DMS53 (cell line): ENCODE data around the gene MSH5.

Source experiments
- DNase-seq: peaks from one replicate; lab custom pipeline; 2025; lab: John Stamatoyannopoulos, UW

Gene MSH5

DNA sequence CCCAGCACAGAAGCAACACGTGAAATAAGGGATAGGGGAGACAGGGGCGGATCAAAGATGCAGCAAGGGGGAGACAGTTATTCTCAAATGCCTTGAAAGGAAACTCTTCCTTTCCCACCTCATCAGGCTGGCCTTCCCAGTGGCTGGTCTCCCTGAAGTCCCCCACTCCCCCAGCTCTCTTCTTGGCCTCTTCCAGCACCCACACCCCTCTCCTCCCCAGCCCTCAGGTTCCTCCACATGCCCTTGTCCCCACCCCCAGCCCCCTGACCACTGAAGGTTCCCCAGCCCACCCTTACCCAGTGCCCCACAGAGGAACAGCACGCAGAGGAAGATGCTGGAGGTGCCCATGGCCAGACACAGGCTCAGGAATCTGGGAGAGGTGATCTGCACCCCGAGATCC is 26.3 kb upstream of the MSH5 start:
- DNase-seq = no peak

DNA sequence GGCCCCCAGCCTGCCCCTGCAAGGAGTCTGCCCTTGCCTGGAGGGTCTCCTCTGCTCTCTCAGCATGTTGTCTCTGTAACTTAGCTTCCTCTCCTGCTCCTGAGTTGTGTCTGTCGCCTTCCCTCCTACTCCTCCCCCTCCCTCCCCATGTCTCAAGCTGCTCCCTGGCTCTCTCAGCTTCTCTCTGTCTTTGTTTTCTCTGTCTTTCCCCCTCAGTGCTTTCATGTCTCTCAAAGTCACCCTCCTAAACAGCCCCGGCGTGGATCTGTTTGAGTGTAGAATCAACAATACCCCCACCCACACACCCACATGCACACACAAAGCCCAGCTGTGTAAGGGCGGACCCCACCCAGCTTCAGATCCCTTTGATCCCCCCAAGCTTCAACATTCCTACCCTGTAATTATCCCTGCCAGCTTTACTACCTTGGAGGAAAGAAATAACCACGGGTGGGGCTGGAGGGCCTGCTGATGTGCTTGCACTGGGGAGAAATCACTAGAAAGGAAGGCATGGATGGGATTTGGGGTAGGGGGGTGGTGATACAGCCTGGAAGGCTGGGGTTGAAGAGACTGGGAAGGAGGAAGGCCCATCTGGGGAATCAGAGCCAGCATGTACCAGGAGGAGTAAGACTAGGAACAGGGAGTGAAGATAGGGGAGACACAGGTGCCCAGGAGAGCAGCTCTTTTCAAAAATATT is 25.7 kb upstream of the MSH5 start:
- DNase-seq = no peak

- DNase-seq = no peak
Observed at GRCh38 chr6:31715022-31715958, 24.5 kb upstream of the MSH5 start, which contains the start of gene LY6G6D. Gene LY6G6D, plus strand, starts transcription at chr6:31715348. Its CDS starts 8 bp downstream, at chr6:31715356.

DNA sequence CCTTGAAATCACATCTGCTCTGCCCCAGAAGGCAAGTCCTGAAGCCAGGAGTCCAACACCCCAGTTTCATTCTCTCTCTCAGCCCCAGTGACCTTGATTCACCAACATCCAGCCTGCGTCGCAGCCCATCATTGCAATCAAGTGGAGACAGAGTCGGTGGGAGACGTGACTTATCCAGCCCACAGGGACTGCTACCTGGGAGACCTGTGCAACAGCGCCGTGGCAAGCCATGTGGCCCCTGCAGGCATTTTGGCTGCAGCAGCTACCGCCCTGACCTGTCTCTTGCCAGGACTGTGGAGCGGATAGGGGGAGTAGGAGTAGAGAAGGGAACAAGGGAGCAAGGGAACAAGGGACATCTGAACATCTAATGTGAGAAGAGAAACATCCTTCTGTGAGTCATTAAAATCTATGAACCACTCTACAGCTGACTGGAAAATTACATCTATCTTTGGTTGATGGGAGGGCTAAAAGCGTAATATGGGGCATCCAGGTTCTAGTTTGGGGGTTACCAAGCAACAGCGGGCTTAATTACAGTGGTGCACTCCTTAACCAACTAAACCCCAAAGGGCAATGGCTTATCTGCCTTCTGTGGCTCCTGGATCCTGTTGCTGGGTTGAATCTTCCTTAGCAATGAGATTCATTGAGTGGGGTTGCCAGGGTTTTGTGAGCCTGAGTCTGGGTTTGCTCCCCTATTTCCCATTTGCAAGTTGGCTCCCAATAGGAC is 22.1 kb upstream of the MSH5 start:
- peak; percentile 34 for DNase-seq

DNA sequence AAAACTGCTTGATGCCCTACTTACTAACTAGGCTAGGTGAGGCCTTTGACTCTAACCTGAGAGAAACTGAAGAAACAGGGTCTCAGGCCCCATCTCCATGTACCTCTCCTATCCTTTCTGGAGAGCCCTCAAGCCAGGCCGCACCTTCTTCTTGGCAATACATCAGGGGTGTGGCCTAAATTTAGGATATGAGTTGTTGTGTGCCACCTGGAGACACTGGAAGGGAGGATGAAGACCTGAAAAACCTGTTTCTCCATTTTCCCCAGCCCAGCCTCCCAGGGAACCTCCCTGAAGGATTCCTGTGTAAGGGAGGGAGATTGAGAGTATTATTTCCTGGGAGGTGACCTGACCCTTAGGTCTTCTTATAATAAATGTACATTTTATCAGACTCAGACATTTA is 21.5 kb upstream of the MSH5 start:
- DNase-seq = peak; percentile 93

DNA sequence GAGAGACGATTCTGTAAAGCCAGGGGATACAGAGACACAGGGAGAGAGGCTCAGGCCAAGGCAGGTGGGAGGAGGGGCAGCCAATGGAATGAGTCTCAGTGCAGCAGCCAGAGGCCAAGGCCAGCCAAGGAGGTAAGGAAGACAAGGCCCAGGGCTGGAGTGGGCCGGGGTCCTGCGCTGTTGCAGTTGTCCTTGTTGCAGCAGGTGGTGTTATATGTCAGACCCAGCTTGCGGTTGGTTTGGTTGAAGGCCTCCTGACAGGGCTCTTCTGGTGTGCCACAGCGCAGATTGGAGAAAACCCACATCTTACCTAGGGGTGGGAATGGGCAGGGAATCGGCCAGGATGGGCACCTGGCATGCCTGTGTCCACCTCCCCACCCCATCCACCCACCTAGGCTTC is 20.8 kb upstream of the MSH5 start:
- DNase-seq = no peak

GRCh38 chr6:31720196-31720770 is 19.5 kb upstream of the MSH5 start:
- DNase-seq = no peak

GRCh38 chr6:31721351-31722020 is 18.3 kb upstream of the MSH5 start, which contains the start of gene LY6G6C:
Gene LY6G6C, minus strand, starts transcription at chr6:31721746. Its CDS starts 67 bp downstream, at chr6:31721679.
- DNase-seq = no peak

- DNase-seq = no peak
Observed at GRCh38 chr6:31722173-31722572, 17.6 kb upstream of the MSH5 start.

- no peak for DNase-seq
Observed at GRCh38 chr6:31723245-31723979, 16.4 kb upstream of the MSH5 start, which contains the start of gene MPIG6B. Gene MPIG6B, plus strand, starts transcription at chr6:31723373. Its CDS starts 11 bp downstream, at chr6:31723384.

GRCh38 chr6:31723980-31724691 is 15.7 kb upstream of the MSH5 start:
- DNase-seq = no peak

DNA sequence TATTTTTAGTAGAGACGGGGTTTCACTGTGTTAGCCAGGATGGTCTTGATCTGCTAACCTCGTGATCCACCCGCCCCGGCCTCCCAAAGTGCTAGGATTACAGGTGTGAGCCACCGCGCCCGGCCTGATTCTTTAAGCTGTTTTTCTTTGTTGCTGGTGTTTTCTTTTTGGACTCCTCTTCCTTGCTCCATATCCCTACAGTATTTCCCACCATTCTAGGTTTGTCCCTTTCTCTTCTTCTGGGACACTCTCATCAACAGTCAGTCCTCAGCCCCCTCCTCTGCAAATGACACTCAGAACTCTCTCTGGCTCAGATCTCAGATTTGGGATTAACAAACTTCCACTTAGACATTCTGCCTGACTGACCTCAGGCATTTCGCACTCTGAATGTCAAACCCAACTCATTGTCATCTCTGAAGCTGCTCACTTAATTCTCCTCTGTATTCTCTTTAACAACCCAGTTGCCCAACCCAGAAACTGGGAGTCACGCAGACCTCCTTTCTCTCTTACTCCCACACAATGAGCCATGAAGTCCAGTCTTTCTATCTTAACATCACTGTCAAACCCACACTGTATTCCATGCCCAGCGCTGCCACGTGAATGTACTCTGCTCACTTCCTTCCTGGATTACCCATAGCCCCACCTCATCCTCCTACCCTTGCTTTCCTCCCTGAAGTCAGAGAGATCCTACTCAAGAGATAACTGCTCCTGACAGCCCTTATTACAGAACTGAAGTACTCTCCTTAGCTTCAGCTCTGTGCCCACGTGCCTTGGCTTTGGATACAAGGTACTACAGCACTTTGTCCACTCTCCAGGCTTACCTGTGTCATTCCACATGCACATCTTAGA is 14.1 kb upstream of the MSH5 start:
- DNase-seq = no peak

- no peak for DNase-seq
Observed at GRCh38 chr6:31727034-31727716, 12.6 kb upstream of the MSH5 start.

DNA sequence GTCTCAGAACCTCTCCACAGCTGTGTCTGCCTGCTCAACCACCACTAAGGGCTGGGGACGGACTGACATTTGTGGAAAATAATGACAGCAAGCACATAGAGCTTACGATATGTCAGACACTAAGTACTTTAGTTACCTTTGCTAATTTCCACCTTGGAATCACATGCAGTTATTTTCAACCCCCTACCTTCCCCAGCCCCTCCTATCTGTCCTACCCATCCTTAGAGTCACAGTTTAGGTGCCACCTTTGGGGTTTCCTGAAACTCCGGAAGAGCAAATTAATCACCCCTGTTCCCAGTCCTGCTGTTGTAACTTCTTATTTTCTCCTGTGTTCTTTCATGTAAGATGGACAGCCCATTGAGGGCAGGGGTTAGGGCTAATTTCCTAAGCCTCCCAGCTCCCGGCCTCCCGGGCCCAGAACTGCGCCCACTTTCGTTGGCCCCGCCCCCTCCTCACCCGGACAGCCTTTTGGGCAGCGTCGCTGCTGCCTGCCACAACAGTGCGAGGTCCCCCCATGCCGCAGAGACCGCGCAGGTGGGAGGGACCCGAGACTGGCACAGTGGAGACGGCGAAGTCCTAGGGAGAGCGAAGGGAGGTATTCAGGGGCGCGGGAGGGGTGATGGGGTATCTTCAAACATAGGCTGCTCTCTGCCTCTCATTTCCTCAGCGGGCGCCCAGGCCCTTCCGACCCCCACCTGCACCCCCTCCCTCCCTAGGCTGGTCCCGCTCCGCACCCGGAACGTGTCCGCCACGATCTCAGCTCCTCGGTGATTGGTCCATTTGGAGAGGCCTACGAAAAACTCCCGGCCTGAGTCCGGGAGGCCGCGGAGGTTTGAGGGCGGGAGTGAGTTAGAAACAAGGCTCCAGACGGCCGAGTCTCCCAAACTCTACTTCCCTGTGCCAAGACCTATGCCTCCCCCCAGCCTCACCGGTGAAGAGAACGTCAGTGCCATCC is 11.8 kb upstream of the MSH5 start:
- DNase-seq = no peak

- DNase-seq = no peak
Observed at GRCh38 chr6:31728767-31729514, 10.9 kb upstream of the MSH5 start, which contains the start of gene DDAH2. Gene DDAH2, minus strand, starts transcription at chr6:31729299. Its CDS starts 138 bp downstream, at chr6:31729161.

GRCh38 chr6:31729515-31729978 is 10.3 kb upstream of the MSH5 start:
- DNase-seq = peak; percentile 94
